K562 (cell line): ENCODE results near the gene EFEMP2. TPM values are rescaled to one million over a fixed set of nuclear protein-coding genes. Genes with fewer than 3 reads are reported as not detected.
A peak's percentile ranks its signal among the peaks of the same experiment; 100 is the strongest.

Experiments used
- CEBPB ChIP-seq: fragments of 450-650 bp; IDR thresholded peaks from 2 replicates; pipeline ENCODE4 v1.6.1; 2016; ENCODE audit warnings: missing genetic modification characterization, missing compliant biosample characterization
- EP400 ChIP-seq: fragments of 450-650 bp; IDR thresholded peaks from 2 replicates; pipeline ENCODE4 v1.6.1; 2017; ENCODE audit warnings: antibody characterized with exemption, mild to moderate bottlenecking, moderate library complexity
- FIP1L1 ChIP-seq: fragments of 200-400 bp; formaldehyde crosslinking; IDR thresholded peaks from 2 replicates; pipeline ENCODE4 v1.6.1; 2018; ENCODE audit warnings: mild to moderate bottlenecking, low read depth, low read length; ENCODE audit not compliant: poor library complexity, severe bottlenecking
- PHF8 ChIP-seq: fragments of 200-600 bp; sonication (generic); IDR thresholded peaks from 2 replicates; pipeline ENCODE4 v1.6.1; 2012; ENCODE audit warnings: mixed run types, mild to moderate bottlenecking, inconsistent platforms, low read length, moderate library complexity, borderline replicate concordance
- PRDM10 ChIP-seq: fragments of 450-650 bp; IDR thresholded peaks from 2 replicates; pipeline ENCODE4 v1.6.1; 2018; ENCODE audit not compliant: partially characterized antibody
- RBBP5 ChIP-seq: fragments of 200-600 bp; sonication (generic); IDR thresholded peaks from 2 replicates; pipeline ENCODE4 v1.6.1; 2012; ENCODE audit warnings: borderline replicate concordance, mild to moderate bottlenecking, low read length, control low read depth, inconsistent platforms; ENCODE audit not compliant: insufficient read depth, poor library complexity, severe bottlenecking
- RREB1 ChIP-seq: fragments of 250-450 bp; sonication (Bioruptor Pico); IDR thresholded peaks from 2 replicates; pipeline ENCODE4 v1.4.0; 2020
- SMAD1 ChIP-seq: fragments of 150-350 bp; IDR thresholded peaks from 2 replicates; pipeline ENCODE4 v1.6.1; 2014; ENCODE audit warnings: low read length, low read depth; ENCODE audit not compliant: partially characterized antibody
- TBP ChIP-seq: optimal IDR thresholded peaks from 2 replicates; pipeline ENCODE3; 2011; ENCODE audit warnings: low read depth, low read length, improper control_type of control experiment
- ZBED1 ChIP-seq: IDR thresholded peaks from 2 replicates; pipeline ENCODE4 v1.6.1; 2014
- ZBTB17 ChIP-seq: fragments of 450-650 bp; formaldehyde crosslinking; IDR thresholded peaks from 2 replicates; pipeline ENCODE4 v1.4.0; 2020; ENCODE audit warnings: mild to moderate bottlenecking
- ZC3H11A ChIP-seq: IDR thresholded peaks from 2 replicates; pipeline ENCODE4 v1.6.1; 2012; ENCODE audit warnings: low read depth, low read length, improper control_type of control experiment
- ZMIZ1 ChIP-seq, 2 experiments: fragments of 150-350 bp in 1 of 2; IDR thresholded peaks; 2 replicates each; pipeline ENCODE4 v1.6.1; 2012 to 2016; ENCODE audit warnings: low read depth in 2 of 2, low read length in 2 of 2, mild to moderate bottlenecking in 1 of 2, moderate library complexity in 1 of 2
- ZNF707 ChIP-seq: fragments of 250-450 bp; sonication (Bioruptor Pico); conservative IDR thresholded peaks from 2 replicates; pipeline ENCODE4 v1.8.0; 2022; ENCODE audit warnings: inconsistent platforms, mild to moderate bottlenecking, moderate library complexity
- ZZZ3 ChIP-seq: fragments of 450-650 bp; IDR thresholded peaks from 2 replicates; pipeline ENCODE4 v1.6.1; 2016; ENCODE audit warnings: antibody characterized with exemption, mild to moderate bottlenecking, moderate library complexity
- polyA plus RNA-seq, 8 experiments: library from polyadenylated mRNA; depleted of rRNA in 4 of 8; stranded (reverse) in 5 of 8; unstranded in 3 of 8; fragments of >200 nt; fragmentation: Nextera tagmentation in 2 of 8; fragmentation: Illumina TruSeq in 1 of 8; extraction: Ambion mirVana in 2 of 8; extraction: Trizol in 1 of 8; gene quantifications; 2 replicates each; pipeline versions ENCODE4 v1.2.1 to v1.2.3, GENCODE V29; 2011 to 2014; ENCODE audit warnings: inconsistent platforms in 1 of 8, missing spikeins in 1 of 8
- total RNA-seq, 7 experiments: library from RNA; depleted of rRNA in 6 of 7; stranded (reverse); fragments of >200 nt in 6 of 7; fragmentation: Illumina TruSeq in 2 of 7; extraction: Trizol in 2 of 7; gene quantifications; 2 replicates each; pipeline versions ENCODE4 v1.2.1 to v1.2.3, GENCODE V29; 2011 to 2021; ENCODE audit warnings: low replicate concordance in 1 of 7

The EFEMP2 gene
- total and polyA plus RNA-seq, 9 of the 15 experiments (the other 6 are each of a cell fraction or from before 2014, with no cell fraction given), result 0.07 to 2.9 (median 0.69) TPM; not detected in 1

- no peak for TF ChIP-seq CEBPB (tag)
- peak; percentile 68; the same call in 1 of the 2 replicates for TF ChIP-seq ZBED1
- TF ChIP-seq TBP, result peak; percentile 67
- TF ChIP-seq ZC3H11A, result peak; percentile 80; the same call in 1 of the 2 replicates
- peak; percentile 54; the same call in 1 of the 2 replicates for TF ChIP-seq EP400
- peak; percentile 52; the same call in 1 of the 2 replicates for TF ChIP-seq PHF8
- TF ChIP-seq FIP1L1, result peak; percentile 83
- no peak for TF ChIP-seq ZNF707
- TF ChIP-seq RREB1 (CRISPR knock-in tag), result peak; percentile 71
- TF ChIP-seq PRDM10, result peak; percentile 89
- TF ChIP-seq ZBTB17 (CRISPR knock-in tag), result peak; percentile 88
- TF ChIP-seq SMAD1, result no peak
- peak; percentile 76 for TF ChIP-seq RBBP5
- TF ChIP-seq ZMIZ1 (IDR thresholded peaks at IDR 0.05; ENCODE audit: low read depth in 2 of 2, low read length in 2 of 2), result peak; percentile 66 to 77; a peak in 2 of 4 replicates
- no peak for TF ChIP-seq ZZZ3
These were observed 46.6 kb upstream of the EFEMP2 start, which contains the start of gene DRAP1 (continued) for GRCh38 chr11:65919141-65919572.
